Stimulated activated CD4-positive, alpha-beta T cell treated with anti-CD3 and anti-CD28 coated beads, Interleukin-1b, Interleukin-23, amount 100 ng/mL, for 4 hours (primary cell): Measurements from ENCODE around the gene PRKCB.

ENCODE experiments used
- DNase-seq, 2 donors: peaks; one replicate each; pipeline ENCODE4 v3.0.0-alpha.2; 2020; ENCODE audit warnings: low read depth in 2 of 2

The PRKCB gene

DNA sequence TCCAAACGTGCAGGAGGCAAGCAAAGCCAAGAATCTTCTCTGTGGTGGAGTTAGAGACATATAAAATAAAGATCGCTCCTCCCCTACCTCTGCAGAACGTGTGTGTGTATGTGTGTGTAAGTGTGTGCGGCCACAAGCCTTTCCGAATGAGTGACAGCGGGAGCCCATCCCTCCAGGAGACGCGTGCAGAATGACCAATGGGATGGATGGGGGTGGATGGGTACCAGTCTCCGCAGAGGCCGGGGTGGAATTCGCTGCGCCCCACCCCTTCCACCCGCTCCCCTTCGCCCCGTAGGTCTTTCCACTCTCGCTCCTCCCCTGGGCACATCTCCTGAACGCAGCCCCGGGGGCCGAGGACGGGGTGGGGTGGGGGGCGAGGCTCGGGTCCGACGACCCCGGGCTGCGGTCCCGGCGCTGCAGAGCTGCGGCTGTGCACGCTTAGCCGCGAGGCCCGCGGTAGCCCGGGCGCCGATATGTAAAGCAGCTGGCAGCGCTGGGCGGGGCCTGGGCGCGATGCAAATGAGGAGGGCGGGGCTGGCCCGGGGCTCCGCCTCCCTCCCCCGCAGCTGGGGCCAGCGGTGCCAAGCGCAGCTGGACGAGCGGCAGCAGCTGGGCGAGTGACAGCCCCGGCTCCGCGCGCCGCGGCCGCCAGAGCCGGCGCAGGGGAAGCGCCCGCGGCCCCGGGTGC is at the start of gene PRKCB:
TSS of gene PRKCB (plus strand) at position 594 of the 688 bp plus-strand sequence.
- peak; percentile 85 to 92 for DNase-seq

DNA sequence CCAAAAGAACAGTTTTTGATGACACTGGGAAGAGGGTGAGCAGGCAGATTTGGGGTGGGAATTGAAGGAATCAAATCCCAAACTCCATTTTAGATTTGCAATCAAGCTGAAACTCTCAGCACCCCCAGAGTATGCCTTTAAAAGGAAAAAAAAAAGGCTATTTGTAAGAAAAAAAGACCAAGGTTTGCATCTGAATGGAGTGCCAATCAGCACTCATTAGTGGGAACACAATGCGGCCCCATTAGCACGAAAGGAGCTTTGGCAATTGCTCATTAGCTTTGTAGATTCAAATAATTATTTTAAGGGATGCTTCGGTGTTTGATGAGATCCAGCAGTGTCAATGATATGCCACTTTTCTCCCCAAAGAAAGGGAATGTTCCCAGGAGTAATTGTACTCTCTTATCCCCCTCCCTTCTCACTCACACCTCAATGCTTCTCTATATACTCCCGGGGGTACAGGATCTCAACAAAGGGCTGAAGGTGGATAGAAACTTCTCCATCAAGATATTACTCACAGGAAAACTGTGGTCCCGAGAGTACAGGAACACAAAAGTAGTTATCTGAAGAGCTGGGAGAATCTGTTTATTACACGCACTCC is 48.7 kb upstream of the PRKCB start:
- DNase-seq: no peak

DNA sequence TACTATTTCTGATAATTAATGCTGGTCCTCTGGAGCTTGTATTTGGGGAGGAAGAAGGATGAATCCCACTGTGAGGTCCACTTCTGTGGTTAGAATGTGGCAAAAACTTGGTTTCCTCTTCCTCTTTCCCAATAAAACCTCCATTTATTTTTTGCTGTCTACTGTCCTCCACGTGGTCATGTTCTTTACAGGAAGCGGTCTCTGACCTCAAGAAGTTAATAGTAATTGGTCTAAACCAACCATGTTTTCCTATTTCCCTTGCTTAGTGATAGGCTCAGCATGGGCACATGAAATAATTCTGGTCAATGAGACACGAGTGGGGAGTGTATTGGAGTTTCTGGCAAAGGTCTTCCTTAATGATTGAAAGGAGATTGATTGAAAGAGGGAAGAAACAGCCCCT is 47.1 kb upstream of the PRKCB start:
- no peak for DNase-seq

DNA sequence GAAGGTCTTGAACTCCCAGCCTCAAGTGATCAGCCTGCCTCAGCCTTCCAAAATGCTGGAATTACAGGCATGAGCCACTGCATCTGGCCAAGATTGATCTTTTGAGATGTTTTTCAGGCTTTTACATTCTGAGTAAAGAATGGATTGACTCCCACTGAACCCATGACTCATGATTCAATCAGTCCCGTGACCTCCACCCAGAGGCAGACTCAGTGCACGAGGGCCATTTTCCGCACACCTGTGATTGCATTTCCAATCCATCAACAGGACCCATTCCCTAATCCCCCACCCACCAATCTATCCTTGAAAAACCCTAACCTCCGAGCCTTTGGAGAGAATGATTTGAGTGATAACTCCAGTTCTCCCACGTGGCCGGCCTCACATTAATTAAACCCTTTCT is 40.4 kb upstream of the PRKCB start:
- DNase-seq: no peak

DNA sequence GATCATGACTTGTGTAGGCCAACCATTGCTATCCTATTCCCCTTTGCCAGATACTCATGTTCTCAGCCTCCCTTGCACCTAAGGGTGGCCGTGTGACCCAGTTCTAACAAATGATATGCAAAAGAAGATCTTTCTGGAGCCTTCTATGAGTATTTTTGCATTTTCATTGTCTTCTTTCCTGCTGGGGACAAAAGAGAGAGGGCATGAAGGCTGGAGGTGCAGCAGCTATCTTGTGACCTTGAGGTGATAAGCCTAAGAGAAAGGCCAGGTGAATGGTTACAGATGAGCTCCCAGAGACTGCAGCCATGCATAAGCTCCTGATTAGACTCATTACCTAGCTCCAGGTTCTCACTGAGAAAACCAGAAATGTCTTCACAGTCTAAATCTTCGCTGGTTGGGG is 38.8 kb upstream of the PRKCB start:
- DNase-seq: no peak

DNA sequence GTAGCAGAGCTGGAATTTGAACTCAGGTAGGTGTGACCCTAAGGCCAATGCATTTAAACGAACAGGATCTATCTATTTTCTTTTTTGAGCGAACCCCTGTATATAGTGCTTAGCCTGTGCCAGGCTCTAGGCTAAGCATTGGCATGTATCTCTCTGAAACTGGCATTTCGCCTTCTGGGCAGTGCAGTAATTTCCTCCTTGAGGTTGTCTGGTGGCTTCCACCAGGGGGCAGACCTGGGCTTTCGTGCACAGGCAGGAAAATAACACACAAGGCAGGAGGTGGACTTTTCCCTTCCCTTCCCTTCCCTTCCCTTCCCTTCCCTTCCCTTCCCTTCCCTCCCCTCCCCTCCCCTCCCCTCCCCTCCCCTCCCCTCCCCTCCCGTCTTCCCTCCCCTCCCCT is 34.4 kb upstream of the PRKCB start:
- DNase-seq: peak; percentile 75 to 78

DNA sequence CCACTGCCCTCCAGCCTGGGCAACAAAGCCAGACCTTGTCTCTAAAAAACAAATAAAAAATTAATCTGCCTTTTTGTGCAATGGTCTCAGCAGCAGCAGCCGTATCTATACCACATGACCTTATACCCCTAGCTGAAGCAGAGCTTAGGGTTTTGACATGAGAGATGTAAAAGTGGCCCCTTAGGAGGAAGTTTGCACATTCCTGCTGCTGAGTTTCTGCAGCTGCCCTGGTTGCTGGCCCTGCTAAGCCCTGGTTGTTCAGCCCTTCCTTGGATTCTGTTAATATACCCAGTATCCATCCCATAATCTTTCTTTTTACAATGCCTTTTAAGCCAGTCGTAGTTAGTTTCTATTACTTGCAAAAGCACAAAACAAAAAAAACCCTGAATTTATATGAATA is 33.0 kb upstream of the PRKCB start:
- DNase-seq: no peak

DNA sequence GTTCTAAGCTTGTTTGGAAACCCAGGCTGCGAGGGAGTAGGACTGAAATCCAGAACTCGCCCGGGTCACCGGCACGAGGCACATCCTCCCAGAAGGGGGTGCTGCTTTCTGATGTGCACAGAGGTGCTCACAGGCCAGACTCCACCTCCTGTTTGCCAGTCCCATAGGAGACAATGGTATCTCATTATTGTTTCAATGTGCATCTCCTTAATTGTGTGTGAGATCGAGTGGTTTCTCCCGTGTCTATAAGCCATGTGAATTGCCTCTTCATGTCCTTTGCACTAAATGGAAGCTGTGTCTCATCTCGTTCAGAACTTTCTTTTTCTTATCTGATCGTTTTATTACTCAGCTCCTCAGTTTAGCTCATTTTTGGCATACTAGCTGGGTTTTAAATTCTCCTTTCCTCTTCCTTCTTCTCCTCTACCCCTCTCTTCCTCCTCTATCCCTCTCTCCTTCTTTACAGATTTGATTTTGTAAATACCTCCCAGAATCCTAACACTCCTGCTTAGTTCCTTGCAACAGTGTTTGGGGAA is 32.1 kb upstream of the PRKCB start:
- DNase-seq: peak; percentile 51 to 61

DNA sequence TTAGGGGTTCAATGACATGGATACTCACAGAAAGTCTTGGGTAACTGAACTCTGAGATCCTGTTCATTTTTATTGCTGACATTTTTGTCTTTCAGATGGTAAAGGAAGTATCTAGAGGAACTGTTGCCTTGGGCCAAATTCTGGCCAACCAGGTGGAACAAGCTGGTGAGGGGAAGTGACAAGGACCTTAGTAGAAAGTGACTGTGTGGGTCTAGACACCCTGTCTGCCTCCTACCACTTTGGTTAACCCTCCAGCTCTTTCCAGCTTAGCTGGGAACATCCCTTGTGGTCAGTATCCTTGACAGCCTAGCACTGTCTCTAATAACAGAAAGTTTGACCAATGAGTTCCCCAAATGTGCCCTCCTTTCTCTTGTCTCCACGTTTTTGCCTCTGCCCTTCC is 28.8 kb upstream of the PRKCB start:
- DNase-seq: no peak

DNA sequence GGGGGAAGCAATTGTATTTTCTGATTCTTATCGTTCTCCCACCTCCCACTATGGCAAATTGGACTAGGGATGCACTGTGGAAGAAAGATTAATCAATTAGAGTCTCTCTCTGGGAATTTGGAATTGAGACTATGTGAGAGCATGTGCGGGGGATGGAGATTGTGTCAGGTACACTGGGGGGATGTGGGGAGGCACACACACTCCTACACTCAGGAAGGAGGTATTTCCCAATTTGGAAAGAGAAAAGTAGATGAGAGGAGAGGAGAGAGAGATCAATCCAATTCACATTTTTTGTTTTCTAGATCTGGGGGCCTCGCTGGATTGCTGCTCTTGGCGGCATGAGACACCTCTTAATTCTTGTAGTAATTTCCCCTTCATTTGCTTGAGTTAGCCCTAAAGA is 14.3 kb upstream of the PRKCB start:
- DNase-seq: no peak

DNA sequence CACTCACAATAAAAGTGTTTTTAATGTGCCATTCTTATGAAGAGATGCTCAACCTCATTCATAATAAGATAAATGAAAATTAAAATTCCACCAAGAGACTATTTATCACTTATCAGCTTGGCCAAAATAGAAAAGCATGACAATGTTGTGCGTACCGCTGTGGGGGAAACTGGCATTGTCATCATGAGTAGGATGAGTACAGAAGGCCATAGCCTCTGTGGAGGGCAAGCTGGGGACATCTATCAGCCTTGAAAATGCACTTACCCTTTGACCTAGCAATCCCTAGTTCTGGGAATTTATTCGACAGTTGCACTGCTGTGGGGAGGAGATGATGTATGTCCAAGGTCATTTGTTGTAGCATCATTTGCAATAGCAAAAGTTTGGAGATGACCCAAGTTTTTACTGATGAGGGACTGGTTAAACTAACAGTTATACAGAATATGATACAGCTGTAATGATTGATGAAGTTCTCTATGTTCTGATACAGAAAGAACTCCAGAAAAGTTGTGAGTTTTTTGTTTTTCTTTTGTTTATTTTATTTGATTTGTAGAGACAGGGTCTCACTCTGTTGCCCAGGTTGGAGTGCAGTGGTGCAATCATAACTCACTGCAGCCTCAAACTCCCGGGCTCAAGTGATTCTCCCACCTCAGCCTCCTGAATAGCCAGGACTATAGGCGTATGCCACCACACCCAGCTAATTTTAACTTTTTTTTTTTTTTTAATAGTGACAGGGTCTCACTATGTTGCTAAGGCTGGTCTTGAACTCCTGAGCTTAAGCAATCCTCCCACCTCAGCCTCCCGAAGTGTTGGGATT is 13.7 kb upstream of the PRKCB start:
- no peak for DNase-seq

DNA sequence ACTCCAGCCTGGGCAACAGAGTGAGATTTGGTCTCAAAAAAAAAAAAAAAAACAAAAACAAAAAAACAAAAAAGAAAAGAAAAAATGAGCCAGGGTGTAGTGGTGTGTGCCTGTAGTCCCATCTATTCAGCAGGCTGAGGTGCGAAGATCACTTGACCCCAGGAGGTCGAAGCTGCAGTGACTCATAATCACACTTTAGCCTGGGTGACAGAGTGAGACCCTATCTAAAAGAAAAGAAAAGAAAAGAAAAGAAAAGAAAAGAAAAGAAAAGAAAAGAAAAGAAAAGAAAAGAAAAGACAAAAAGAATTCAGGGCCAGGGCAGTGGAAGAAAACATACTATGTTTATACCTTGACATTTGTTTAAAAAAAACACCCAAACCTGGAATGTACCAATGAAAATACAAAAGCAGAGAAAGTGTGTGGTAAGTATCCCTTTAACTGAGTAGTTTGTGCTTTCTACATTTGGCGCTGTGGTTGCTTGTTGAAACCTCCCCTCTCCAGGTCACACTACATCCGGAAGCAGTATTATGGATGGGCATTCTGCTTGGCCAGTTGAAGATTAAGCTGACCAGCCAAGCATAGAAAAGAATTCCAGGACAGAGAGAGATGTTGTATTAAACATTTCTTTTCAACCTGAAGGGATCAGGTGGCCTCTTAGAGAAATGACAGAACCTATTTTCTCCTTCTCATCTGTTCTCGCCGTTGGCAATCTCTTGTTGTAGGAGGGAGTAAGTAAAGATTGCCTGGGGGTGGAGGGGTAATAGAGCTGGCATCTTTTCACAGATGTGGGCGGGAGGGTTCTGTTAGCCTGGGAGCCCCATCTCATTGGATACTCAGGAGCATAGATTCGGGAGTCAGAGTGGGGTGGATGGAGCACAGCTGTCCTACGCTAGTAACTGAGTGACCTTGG is 12.1 kb upstream of the PRKCB start:
- no peak for DNase-seq

DNA sequence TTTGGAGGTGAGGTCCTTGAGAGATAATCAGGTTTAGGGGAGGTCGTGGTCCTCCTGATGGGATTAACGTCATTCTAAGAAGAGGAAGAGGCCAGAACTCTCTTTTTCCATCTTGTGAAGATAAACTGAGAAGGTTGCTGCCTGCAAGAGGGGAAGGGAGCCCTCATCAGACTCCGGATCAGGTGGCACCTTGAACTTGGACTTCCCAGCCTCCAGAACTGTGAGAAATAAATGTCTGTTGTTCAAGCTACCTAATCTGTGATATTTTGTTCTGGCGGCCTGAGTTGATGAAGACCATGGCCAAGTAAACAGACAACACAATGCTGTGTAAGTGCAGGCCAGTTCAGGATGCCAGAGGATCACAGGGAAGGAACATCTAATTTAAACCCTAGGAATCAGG is 10.9 kb upstream of the PRKCB start:
- no peak for DNase-seq

DNA sequence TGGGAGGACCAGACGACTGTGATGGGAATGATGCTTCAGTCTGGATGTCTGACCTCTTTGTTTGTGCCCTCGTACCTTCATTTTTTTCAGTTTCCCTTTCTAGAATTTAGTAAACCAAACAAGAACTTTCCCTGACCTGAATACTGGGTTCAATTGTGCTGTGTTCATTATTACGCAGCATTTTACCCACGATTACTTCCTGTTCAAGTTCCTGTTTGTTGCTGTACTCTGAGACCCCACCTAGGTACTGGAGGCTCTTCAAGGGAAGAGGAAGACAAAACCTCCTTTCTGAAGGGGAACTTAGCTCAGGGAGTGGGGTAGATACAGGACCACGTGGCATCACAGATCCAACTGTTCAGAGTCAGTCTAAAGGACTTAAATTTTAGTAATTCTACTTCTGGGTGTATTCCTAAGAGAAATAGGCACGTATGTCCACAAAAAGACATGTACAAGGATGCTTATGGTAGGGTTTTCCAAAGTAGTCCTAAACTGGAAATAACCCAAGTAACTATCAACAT is 9.2 kb upstream of the PRKCB start:
- no peak for DNase-seq

DNA sequence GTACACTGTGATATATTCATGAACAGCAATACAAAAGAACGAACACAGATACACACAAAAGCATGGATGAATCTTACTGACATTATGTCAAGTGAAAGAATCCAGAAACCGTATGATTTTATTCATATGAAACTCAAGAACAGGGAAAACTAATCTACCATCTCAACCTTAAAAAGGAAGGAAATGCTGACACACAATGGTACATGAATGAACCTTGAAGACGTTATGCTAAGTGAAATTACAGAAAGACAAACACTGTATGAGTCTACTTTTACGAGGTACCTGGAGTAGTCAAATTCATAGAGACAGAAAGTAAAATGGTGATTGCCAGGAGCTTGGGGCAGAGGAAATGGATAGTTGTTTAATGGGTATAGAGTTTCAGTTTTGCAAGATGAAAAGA is 8.7 kb upstream of the PRKCB start:
- no peak for DNase-seq

DNA sequence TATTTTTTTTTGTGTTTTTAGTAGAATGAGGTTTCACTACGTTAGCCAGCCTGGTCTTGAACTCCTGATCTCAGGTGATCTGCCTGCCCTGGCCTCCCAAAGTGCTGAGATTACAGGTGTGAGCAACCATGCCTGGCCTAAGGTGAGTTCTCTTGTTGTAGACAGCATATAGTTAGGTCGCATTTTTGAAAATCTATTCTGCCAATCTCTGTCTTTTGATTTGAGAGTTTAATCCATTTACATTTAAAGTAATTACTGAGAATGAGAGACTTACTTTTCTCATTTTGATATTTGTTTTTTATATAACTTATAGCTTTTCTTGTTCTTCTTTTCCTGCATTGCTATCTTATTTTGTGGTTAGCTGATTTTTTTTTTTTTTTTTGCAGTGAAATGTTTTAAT is 6.3 kb upstream of the PRKCB start:
- DNase-seq: no peak

DNA sequence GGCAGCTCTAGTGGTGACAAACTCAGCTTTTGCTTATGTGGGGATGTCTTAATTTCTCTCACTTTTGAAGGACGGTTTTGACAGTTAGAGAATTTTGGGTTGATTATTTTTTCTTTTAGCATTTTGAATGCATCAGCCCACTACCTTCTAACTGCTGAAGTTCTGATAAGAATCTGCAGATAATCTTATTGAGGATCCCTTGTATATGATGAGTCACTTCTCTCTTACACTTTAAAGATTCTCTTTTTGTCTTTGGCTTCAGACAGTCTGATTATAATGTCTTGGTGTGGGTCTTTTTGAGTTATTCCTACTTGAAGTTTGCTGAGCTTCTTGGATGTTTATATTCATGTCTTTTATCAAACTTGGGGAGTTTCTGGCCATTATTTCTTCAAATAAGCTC is 5.5 kb upstream of the PRKCB start:
- DNase-seq: no peak

DNA sequence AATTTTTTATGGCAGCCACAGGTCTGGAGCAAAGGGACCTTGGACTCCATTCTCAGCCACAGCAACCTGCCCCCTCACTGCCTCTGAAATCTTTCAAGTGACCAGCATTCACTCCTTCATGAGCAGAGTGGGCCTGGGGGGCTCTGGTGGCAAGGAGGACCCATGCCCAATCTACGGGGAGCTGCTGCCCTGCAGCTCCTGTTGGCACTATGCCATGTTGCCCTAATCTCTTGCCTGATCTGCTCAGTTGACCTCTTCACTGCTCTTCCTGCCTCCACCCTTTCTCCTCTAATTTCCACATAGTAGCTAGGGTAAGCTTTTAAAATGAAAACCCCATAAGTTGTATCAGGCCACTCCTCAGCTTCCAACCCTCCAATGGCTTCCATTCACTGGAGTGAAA is 2.9 kb upstream of the PRKCB start:
- no peak for DNase-seq

DNA sequence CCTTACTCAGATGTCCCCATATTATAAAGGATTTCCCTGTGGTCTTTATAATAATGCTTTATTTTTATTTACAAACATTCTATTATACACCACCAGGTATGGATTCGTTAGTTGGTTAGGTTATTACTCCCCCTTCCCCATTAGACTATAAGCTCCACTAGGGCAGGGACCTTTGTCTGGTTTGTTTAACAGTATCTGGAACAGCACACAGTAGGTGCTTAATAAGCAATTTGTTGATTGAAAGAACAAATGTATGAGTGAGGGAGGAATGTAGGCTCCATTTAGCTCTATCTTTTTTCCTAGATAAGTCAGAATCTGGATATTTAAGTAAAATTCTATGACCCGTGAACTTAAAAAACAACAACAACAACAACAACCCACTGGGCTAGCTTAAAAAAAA is 2.3 kb upstream of the PRKCB start:
- no peak for DNase-seq

DNA sequence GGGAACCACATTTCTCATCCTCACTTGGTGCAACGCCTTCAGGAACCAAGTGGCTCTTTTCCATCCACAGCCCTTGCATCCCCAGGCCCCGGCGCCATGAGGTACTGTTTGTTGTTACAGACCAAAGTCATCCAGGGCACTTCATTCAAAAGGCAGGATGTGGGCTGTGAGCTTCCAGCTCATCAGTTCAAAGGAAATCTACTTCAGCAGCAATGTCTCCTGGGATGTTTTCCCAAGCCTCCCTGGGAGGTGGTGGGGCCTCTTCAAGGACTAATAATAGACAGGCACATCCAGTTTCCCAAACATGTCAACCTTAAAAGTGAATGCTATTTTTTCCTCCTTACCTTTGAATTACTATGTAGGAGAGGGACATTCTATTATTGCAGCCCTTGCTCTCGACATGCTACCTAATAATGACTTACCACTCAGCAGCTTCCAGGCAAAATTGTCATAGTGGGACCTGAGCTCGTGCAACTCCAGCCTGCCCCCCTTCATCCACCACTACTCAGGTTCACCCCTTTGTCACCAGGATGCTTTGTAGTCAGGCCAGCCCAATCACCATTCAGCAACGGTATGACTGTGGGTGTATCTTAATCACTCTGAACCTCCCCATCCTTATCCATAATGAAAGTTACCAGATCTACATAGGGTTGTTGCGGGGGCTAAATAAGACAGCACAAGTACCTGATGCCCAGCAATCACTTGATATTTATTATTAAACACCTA is 1.7 kb upstream of the PRKCB start:
- no peak for DNase-seq

DNA sequence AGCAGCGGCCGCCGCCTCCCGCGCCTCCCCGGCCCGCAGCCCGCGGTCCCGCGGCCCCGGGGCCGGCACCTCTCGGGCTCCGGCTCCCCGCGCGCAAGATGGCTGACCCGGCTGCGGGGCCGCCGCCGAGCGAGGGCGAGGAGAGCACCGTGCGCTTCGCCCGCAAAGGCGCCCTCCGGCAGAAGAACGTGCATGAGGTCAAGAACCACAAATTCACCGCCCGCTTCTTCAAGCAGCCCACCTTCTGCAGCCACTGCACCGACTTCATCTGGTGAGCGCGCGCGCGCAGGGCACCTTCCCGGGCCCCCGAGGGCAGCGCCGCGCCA is 258 bp downstream of the PRKCB start:
- no peak for DNase-seq
